Stimulated activated CD4-positive, alpha-beta T cell treated with anti-CD3 and anti-CD28 coated beads, Interleukin-4, amount 100 ng/mL, for 4 hours (primary cell): ENCODE results near the gene C2CD4C.

Source experiments
- DNase-seq, 2 experiments: peaks; one replicate each; pipeline ENCODE4 v3.0.0-alpha.2; 2020

Gene C2CD4C

DNA sequence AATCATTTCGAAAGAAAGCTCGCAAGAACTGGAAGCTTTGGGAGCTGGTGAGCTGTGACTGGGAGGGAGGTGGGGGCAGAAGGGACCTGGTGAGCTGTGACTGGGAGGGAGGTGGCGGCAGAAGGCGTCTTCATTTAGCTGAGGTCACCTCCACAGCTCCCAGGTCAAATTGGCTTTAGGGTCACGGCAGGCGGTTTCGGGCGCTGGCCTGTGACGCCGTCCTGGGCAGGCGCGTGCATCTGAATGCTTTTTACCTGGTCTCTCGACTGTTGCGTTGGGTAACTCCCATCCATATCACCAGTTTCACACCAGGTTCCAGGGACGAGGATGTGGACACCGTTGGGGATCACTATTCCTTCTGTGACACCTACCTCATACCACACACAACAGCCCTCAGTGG is 29.2 kb downstream of the C2CD4C start:
- DNase-seq = no peak

DNA sequence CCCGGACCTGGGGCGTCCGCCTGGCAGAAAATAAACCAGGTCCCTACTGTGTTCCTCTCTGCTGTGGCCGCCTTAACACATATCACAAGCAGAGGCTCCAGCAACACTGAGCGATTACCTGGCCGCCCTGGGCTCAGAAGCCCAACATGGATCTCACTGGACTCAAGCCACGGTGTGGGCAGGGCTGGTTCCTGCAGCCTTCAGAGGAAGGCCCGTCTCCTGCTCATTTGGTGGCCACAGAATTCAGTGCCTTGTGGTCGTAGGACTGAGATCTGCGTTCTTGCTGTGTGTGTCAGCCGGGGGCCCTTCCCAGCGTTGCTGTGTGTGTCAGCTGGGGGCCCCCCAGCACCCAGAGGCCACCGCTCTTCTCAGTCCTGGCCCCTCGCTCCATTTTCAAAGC is 30.2 kb downstream of the C2CD4C start:
- DNase-seq = no peak

DNA sequence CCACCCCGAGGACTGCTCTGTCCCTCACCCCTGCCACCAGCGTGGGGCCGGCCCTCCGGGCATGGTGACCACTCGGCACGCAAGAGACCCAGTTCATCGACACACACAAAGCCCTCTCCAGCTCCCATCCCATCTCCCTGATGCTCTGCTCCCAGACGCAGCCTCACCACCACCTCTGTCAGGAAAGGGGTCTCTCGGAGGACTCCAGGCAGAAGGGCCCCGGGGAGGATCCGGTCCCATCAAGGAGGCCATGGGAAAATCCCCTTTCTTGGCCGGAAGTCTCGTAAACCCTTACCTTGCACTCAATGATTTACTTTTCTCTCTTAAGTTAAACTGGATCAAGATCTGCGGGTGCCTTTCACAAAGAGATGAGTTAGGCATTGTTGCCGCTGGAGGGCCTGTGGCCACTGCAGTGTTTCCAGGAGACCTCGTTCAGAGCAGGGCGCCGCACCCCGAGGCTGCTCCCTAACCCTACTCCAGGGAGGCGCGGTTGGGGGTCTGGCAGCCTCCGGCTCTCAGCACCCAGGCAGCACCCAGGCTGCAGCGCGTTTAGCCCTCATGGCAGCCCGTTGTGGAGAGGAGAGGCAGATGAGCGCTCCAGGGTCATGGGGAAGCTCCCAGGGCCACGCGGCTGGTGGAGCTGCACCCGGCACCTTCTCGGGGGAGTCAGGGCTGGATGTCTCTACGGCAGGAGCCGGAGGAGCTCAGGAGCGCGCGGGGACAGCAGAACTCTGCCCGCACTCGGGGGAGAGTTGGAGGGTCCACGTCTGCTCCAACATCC is 31.0 kb downstream of the C2CD4C start:
- DNase-seq = no peak

DNA sequence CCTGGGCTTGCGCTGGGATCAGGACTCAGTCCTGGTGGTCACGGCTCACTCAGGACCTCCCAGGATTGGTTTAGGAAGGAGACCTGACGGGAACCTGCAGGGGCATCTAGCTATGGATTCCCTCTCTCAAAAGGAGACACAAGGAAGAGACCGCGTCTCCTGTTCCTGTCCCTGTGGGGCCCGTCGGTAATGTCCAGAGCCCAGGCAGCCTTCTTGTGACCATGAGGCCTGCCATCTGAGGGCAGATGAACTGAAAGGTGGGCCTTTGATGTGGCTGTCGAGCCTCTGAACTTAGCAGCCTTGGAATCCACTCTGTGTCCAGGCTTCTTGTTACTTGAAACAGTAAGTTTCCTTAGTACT is 32.9 kb downstream of the C2CD4C start:
- no peak for DNase-seq

DNA sequence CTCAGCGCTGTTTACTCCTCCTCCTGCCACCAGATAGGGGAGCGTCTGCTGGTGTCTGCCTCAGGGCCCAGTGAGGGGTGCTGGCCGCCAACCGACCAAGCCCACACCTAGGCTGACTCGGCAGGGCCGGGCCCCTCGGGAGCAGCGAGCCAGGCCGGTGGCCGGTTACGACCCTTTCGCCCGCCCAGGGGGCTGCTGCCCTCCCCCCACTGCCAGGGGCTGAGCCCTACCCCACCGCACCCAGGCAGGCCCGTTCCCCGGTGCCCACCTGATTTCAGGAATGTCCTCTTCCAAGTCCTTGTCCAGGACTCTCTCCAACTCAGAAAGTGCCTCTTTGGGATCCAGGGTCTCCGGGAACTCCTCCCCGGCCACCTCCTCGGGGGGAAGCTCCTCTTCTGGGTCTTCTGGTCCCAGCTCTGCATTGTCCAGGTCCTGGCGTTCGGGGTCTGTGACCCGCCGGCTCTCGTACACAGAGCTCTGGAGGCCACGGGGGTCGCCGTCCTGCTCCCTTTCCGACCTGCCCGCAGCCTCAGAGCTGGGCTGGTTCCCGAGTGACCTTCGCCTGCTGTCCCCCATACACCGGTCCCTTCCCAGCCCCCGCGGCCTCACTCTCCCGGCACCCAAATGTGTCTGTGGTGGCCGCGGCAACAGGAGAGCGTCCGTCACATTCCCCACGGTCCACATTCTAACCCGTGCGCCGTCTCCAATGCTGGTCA is 33.4 kb downstream of the C2CD4C start:
- DNase-seq = no peak

DNA sequence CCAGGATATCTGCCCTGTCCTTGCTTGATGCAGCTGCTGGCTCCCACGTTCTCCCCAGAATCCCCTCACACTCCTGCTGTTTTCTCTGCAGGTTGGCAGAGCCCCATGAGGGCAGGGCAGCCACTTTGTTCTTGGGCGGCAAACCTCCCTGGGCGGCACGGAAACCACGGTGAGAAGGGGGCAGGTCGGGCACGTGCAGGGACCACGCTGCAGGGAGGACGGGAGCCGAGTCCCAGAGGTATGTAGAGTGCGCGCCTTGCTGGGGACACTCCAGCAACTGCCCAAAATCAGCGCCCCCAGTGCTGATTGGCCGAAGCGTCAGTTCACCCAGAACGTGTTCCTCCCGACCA is 34.1 kb downstream of the C2CD4C start:
- DNase-seq = no peak

DNA sequence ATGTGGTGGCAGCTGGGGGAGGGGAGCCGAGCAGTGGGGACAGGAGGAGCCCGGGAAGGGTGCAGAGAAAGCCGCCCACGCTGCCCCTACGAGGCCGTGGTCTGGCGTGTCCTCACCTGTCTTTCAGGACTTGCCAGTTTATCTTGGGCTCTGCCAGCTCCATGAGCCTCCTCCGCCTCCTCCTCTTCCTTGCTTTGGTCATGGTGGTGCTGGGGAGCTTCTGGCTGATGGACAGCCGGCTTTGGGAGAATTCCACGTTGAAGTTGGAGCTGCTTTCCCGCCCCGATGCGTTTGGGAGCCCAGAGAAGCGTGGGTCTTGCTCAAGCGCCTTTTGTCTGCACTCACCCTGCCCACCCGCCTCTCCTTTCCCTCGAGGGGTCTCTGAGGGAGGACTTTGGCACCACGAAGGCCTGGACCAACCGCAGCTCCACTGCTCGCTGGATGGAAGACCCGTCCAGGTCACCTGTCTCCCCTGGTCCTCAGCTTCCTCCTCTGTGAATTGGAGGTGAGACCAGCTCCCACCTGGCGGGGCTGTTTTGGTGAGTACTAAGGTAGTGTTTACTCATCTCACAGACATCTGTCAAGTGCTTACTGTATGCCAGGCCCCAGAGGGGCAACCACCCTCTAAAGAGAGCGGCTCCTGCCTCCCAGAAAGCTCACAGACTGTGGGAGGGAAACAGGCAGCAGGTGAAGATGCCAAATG is 34.6 kb downstream of the C2CD4C start:
- DNase-seq = no peak

DNA sequence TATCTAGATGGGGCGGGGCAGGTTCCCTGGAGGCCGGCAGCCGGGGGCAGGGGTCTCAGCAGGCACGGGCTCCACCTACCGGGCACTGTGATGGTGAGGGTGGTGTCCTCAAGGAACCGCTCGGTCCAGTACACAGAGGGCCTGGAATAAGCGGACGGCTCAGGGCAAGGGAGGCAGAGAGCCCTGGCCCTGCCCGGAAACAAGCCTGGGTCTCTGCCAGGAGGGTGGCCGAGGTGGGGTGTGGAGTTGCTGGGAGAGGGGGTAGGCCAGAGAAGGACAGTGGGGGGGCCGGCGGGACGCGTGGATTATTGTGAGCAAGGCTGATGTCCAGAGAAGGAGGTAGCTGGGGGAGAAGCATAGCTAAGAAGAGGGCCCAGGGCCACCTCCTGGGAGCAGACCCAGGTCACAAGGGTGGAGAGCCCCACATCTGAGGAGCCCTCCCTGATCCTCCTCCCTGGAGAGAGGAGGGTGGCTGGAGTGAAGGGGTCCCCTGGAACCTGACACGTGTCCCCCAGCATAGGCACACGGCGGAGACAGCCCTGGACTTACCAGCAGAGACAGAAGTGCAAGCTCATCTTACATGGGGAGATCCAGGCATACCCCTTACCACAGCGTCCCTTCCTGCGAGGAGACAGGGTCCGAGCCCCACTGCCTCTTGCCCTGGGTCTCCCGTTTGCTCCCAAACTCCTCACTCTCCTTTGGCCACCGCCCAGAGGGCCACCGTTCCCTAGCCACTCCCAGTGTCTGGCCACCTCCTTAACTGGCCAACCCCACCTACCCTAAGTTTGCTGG is 35.4 kb downstream of the C2CD4C start:
- no peak for DNase-seq

DNA sequence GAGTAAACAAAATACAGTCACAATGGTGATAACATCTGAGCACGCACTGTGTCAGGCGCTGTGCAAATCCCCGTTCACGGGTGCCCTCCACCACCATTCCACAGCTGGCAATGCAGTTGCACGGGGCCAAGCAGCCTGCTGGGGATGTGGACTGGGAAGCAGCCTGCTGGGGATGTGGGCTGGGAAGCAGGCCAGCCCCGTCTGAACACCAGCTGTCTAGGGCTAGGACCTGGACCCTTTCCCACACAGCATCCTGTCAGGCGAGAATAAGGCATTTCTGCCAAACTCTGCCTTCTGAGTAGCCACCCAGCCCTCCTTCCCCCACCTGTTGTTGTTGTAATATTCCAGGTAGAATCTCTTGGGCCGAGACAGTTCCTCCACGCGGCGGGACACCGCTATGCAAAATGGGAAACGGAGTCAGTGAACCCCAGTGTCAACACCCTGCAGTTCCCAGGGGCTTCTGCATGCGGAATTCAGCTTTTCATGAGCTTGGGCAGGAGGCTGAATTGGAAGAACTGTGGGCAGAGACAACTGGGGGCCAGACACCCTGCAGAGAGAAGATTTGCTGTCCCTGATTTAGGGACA is 36.5 kb downstream of the C2CD4C start:
- no peak for DNase-seq

DNA sequence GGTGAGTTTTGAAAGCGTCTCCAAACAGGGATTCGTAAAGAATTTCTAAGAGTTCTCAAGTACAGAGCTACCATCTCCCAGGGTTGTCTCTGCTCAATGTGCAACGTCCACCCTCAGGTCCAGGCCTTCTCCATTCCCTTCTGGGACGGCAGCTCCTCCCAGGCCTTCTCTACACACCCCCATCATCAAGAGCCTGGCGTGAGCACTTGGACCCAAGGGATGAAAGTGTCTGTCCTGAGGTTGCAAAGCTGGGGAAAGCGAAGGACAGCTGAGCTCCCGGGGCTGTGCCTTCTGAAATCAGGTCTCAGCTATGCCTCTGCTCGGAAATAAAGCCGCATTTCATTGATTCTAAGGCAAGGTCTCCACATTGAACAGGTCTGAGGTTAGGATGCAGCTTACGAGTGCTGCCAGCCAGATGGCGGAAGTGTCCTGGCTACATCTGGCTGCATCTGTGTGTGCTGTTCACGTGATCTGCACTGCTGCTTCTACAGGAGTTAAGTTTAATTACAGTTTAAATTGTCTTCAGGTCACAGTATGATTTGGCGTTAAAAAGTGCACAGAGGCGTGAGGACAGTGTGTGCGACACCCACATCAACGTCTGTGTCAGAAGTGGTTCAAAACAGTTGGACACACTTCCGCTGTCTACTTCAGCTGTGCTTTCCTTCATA is 37.3 kb downstream of the C2CD4C start:
- no peak for DNase-seq

DNA sequence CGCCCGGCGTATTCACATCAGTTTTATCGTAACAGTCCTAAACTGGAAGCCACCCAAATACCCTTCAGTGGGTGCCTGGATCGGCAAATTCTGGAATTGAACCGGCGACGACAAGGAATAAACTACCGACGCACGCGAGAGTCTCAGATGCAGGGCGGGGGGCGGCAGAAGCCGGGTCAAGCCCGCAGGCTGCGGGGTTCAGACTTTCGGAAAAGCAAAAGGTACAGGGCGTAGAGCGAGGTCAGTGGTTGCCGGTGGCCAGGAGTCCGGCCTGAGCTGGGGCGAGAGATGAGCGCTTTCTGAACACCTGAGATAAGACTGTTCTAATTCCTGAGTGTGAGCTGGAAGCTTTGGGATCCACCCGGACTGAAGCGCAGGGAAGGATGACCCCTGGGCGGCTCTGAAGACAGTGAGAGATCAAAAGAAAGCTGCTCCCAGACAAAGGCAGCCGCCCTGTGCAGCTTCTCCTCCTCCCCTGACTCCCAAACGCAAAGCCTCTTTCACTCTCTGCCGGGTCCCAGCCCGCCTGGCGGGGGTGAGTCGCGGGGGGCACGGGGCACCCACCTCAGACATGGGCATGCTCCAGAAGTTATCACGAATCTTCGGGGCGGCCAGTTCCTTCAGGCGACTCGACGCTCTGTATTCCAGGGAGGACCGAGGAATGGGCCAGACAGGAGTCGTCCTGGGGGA is 38.2 kb downstream of the C2CD4C start:
- no peak for DNase-seq

DNA sequence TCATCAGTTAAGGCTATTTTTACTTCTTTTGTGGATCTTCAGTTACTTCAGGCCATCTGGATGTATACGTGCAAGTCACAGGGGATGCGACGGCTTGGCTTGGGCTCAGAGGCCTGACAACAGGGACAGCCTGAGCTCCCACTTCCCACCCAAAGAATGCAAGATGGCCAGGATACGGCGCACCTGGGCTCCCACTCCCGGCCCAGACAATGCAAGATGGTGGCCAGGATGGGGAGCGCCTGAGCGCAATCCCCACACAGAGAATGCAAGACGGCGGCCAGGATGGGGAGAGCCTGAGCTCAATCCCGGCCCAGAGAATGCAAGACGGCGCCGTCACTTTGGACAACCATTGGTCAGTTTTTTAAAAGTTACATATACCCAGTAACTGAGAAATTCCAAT is 39.1 kb downstream of the C2CD4C start:
- DNase-seq = no peak

DNA sequence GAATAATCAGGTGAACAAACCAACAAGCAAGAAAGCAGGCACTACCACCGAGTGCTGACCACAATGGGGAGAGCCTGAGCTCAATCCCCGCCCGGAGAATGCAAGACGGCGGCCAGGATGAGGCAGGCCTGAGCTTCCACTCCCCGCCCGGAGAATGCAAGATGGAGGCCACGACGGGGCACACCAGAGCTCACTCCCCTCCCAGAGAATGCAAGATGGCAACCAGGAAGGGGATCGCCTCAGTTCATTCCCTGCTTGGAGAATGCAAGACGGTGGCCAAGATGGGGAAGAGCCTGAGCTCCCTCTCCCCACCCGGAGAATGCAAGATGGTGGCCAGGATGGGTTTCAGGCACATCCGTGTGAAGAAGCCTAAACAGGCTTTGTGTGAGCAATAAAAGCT is 39.7 kb downstream of the C2CD4C start:
- DNase-seq = no peak

DNA sequence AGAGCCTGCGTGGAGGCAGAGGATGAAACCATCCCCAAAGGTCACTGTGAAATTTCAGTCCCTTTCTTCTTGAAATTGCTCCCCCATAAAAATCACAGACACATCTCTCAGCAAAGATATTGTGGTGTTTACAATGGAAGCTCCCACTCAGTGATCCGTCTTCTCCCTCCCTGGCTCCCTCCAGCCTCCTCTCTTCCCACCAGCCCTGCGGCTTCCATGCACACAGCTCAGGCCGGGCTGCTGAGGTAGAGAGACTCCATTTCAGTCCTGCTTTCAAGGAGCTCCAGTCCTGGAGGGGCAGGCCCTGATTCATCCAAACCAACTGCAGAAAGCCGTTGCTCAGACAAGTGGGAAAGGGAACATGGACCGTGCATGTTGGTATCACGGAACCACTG is 40.3 kb downstream of the C2CD4C start:
- DNase-seq = no peak

DNA sequence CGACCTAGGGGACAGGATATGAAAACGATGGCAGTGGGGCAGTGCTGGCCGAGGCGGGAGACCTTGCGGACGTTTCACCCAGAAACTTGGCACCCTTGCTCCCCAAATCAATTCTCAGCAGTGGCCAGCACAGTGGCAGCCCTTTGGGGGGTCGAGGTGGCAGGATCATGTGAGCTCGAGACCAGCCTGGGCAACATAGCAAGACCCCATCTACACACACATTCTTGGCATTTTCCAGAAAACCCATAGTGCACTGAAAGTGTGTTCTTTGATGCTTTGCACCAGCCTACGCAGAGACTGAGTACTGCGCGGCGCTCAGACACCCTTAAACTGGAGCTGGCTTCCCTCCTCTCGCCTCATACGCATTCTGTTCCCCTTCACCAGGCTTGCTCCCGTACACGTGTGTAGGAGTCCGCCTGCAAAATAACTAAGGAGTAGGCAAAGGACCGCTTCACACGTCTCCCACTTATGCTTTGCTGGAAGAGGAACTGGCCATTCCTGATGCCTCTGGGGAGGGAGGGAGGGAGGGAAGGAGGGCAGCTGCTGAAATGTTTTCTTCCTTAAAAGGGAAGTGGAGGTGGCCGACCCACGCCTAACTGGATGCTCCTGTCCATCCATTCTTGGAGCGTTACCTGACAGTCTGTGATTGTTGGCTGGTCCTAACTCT is 40.9 kb downstream of the C2CD4C start:
- DNase-seq = no peak

DNA sequence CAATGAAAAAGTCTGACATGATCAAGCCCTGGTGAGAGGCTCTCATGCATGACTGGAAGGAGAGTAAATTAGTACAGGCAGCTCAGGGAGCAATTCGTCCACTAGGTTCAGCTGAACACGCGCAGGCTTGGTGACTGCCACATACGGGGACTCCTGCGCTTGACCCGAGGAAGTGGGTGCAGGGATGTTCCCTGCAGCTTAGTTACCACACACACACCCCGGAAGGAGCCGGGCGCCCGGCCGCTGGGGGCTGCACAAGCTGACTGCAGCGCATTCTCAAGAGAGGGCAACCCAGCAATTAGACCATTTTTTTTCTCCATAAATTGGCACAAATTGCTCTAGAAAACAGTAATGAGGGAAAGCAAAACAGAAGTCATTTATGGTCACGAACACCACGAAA is 41.4 kb downstream of the C2CD4C start:
- DNase-seq = no peak

DNA sequence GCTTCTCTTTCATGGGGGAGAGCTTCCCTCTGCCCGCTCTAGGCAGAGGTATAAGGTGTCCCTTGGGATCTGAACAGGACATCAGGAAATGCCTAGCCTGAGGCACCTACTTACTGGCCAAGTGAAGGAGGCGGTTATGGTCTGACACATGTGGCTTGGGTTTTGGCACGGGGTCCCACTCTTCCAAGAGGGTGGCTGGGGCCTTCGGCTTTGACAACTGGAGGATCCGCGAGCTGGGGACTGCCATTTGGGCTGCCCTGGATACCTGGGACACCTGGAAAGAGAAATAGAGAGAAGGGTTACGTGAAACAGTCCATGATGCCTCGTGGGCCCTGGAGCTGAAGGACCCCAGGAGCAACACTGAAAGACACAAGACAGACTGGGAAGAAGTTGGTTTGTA is 42.0 kb downstream of the C2CD4C start:
- no peak for DNase-seq

DNA sequence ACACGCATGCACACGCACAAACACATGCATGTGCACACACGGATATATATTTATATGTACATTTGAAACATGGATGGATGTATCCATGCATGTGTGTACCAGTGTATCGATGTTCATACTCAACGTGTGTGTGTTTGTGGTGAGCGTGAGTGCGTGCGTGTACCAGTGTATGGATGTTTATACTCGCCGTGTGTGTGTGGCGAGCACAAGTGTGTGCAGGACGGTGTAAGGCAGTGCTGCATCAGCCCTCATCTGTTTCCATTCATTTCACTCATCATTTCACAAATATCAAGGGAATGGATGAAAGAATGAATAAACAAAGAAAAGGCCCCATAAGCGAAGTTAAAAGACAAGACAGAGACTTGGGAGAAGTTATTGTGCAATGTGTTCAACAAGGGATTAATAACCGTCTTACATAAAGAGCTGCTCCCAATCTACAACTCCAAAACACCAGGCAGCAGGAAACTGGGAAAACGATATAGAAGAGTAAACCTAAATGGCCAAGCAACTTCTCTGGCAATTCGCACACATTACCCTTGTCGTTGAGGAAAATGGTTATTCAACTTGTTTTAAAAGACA is 42.7 kb downstream of the C2CD4C start:
- DNase-seq = no peak

DNA sequence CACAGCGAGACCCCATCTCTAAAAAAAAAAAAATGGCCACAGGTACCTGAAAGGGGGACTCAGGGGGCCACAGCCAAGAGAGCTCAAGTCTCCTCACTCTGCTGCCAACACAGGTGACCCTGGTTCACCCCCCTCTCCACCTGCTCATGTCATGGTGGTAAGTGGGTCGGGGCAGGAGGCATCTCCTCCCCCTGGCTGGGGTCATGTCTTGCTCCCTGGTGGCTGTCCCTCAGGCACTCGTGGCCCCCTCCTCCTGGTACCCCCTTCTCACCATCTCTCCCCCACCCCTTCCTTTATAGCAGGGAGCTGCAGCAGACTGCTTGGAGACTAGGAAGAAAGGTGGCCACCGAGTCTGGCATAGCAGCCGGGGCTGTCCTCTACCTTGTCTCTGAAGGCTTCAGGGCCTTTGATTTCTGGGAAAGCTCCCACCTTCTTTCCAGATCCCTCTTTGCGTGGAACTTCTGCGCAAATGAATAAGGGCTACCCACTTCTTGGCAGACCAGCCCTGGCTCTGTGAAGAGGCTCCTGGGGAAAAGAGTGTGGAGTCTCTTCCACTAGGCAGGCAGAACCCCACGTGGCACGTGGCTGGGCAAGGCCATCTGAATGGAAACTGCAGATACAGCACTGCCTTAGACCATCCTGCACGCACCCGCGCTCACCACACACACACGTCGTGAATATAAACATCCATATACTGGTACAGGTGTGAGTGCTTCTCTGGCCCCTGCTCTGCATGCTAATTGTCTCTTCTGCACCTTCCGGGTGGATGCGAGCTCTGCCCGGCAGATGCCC is 44.3 kb downstream of the C2CD4C start:
- no peak for DNase-seq

DNA sequence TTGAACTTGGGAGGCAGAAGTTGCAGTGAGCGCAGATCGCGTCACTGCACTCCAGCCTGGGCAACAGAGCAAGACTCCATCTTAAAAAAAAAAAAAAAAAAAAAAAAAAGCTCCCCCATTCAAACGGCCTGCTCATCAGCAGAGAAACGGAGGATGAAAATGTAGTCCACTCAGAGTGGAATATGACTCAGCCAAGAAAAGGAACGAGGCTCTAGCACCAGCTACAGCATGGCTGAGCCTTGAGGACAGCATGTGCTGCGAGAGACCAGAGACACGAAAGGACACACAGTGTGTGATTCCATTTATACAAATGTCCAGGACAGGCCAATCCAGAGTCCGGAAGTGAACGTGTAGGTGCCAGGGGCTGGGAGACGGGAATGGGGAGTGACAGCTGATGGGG is 46.3 kb downstream of the C2CD4C start:
- no peak for DNase-seq
